HepG2 (cell line): ENCODE data around the gene C9orf50. TPM values are rescaled to one million over a fixed set of nuclear protein-coding genes. Genes with fewer than 3 reads are reported as not detected.

Source experiments
- MEIS1 ChIP-seq: sonication (generic); formaldehyde crosslinking; IDR thresholded peaks from 2 replicates; pipeline ENCODE4 v1.9.0; 2021; ENCODE audit warnings: mild to moderate bottlenecking, missing genetic modification reagents, moderate library complexity, borderline replicate concordance
- PHF8 ChIP-seq: sonication (generic); formaldehyde crosslinking; IDR thresholded peaks from 2 replicates; pipeline ENCODE4 v1.5.0; 2020; ENCODE audit warnings: missing genetic modification reagents
- PRDM15 ChIP-seq: sonication (generic); formaldehyde crosslinking; IDR thresholded peaks from 2 replicates; pipeline ENCODE4 v1.4.0; 2020; ENCODE audit warnings: missing genetic modification reagents
- ZNF224 ChIP-seq: sonication (generic); formaldehyde crosslinking; IDR thresholded peaks from 2 replicates; pipeline ENCODE4 v1.5.0; 2020; ENCODE audit warnings: mild to moderate bottlenecking, missing genetic modification reagents
- ZNF318 ChIP-seq: sonication (generic); formaldehyde crosslinking; IDR thresholded peaks from 2 replicates; pipeline ENCODE4 v1.4.0; 2020; ENCODE audit warnings: mild to moderate bottlenecking, missing genetic modification reagents
- ZNF557 ChIP-seq: sonication (generic); formaldehyde crosslinking; IDR thresholded peaks from 2 replicates; pipeline ENCODE4 v1.4.0; 2020; ENCODE audit warnings: missing genetic modification reagents
- ZNF646 ChIP-seq: sonication (generic); formaldehyde crosslinking; IDR thresholded peaks from 2 replicates; pipeline ENCODE4 v1.9.0; 2021; ENCODE audit warnings: mild to moderate bottlenecking, missing genetic modification reagents
- ZNF816 ChIP-seq: sonication (generic); formaldehyde crosslinking; IDR thresholded peaks from 2 replicates; pipeline ENCODE4 v1.8.0; 2022; ENCODE audit warnings: missing genetic modification reagents, mild to moderate bottlenecking, borderline replicate concordance
- polyA plus RNA-seq, 8 experiments: library from polyadenylated mRNA; depleted of rRNA in 3 of 8; stranded (reverse) in 7 of 8; unstranded in 1 of 8; fragments of >200 nt; fragmentation: Illumina TruSeq in 4 of 8; extraction: Trizol in 4 of 8; gene quantifications; 2 replicates each; pipeline versions ENCODE4 v1.2.1 to v1.2.3, GENCODE V29; 2011 to 2016; ENCODE audit warnings: low read depth in 4 of 8, missing spikeins in 1 of 8, mixed read lengths in 1 of 8; ENCODE audit not compliant: insufficient read depth in 1 of 8
- total RNA-seq, 5 experiments: library from RNA; depleted of rRNA; stranded (reverse); fragments of >200 nt; fragmentation: Illumina TruSeq; extraction: Trizol; gene quantifications; 2 replicates each; pipeline ENCODE4 v1.2.3, GENCODE V29; 2016; ENCODE audit warnings: low read depth in 1 of 5

C9orf50 gene
- total and polyA plus RNA-seq, 2 of the 13 experiments (the other 11 are each of a cell fraction or from before 2014, with no cell fraction given), result not detected

GRCh38 chr9:129626079-129626624 is 5.3 kb upstream of the C9orf50 start, which contains the start of gene NTMT1 (continued):
- TF ChIP-seq ZNF318 (CRISPR knock-in tag) (no peak), ZNF557 (no peak; the same call in 1 of the 2 replicates), ZNF816 (CRISPR knock-in tag) (0 out of 2 replicates have a peak, but pooled peaks have one; percentile 63), ZNF646 (CRISPR knock-in tag) (no peak), ZNF224 (CRISPR knock-in tag) (peak; percentile 83; the same call in 1 of the 2 replicates), PHF8 (peak; percentile 93), MEIS1 (CRISPR knock-in tag) (no peak), PRDM15 (peak; percentile 66; the same call in 1 of the 2 replicates)
